ENCODE results near the gene AGL. TPM values are rescaled to one million over a fixed set of nuclear protein-coding genes. Genes with fewer than 3 reads are reported as not detected.

AGL gene
- total and polyA plus RNA-seq, 4 experiments from 2014 or later = 9.0 to 20.5 (median 15.0) TPM

Other genes with a start within 250 kb of the AGL start
- gene PALMD, start 204.2 kb upstream of the AGL start, total RNA-seq = not detected
- not detected for gene PALMD, start 204.2 kb upstream of the AGL start, polyA plus RNA-seq
- gene FRRS1, start 83.7 kb upstream of the AGL start, total RNA-seq = under 1 TPM; 0.29 to 0.33 TPM
- not detected for gene FRRS1, start 83.7 kb upstream of the AGL start, polyA plus RNA-seq
- gene SLC35A3, start 119.6 kb downstream of the AGL start, total RNA-seq = 10 to 100 TPM; 26.6 to 31.5 TPM
- gene SLC35A3, start 119.6 kb downstream of the AGL start, polyA plus RNA-seq = 10 to 100 TPM in 1 of 2 donors, 1 to 10 TPM in 1; 9.0 to 10.3 TPM